Measurements from ENCODE around the gene FBXL17. TPM values are rescaled to one million over a fixed set of nuclear protein-coding genes. Genes with fewer than 3 reads are reported as not detected.

FBXL17 gene
- total RNA-seq, 1 donor from 2014 or later, result 12.7 TPM

DNA sequence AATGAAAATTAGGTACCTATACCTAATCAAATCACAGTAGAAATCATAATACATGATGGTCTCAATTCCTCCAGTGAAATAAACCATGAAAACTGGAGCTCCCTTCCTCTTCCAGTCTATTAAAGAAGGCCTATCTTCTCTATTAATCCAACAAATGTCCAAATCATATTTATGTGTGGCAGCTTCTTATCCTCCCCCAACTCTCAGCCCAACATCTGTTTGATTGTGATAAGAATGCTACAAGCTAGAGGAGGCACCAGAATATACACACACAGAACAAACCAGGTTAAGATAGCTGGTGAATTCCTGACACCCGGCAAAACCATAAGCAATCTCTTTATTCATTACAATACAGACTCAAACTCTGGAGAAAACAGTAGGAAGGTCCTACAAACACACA is 110.8 kb downstream of the FBXL17 start:
- no peaks in the 10 kb centered on the region for H3K36me3 Mint-ChIP-seq (ENCODE audit: low read depth, unreplicated experiment)

GRCh38 chr5:108266242-108266641 is 115.7 kb downstream of the FBXL17 start:
- H3K27ac ChIP-seq (ENCODE audit: low read depth, low read length), result no peak overlapping the region
- no peaks in the 10 kb centered on the region for H3K9me3 Mint-ChIP-seq (ENCODE audit: unreplicated experiment)
- H3K4me3 Mint-ChIP-seq (ENCODE audit: unreplicated experiment), result no peak overlapping the region
- DNase-seq (ENCODE audit: low read depth), result peak; percentile 6
- no peaks in the 10 kb centered on the region for H3K79me2 ChIP-seq (ENCODE audit: insufficient read depth, low read length)
- no peaks in the 10 kb centered on the region for H4K20me1 ChIP-seq (ENCODE audit: insufficient read depth, low read length)
- H3K9ac ChIP-seq (ENCODE audit: low read length), result no peak overlapping the region
- H3K36me3 Mint-ChIP-seq (ENCODE audit: low read depth, unreplicated experiment), result no peaks in the 10 kb centered on the region
- H3K36me3 ChIP-seq (ENCODE audit: insufficient read depth, low read length), result no peaks in the 10 kb centered on the region
- no peak for TF ChIP-seq EZH2 (IDR thresholded peaks at IDR 0.05; ENCODE audit: insufficient read depth, low read length)
- TF ChIP-seq, protein P1, sequence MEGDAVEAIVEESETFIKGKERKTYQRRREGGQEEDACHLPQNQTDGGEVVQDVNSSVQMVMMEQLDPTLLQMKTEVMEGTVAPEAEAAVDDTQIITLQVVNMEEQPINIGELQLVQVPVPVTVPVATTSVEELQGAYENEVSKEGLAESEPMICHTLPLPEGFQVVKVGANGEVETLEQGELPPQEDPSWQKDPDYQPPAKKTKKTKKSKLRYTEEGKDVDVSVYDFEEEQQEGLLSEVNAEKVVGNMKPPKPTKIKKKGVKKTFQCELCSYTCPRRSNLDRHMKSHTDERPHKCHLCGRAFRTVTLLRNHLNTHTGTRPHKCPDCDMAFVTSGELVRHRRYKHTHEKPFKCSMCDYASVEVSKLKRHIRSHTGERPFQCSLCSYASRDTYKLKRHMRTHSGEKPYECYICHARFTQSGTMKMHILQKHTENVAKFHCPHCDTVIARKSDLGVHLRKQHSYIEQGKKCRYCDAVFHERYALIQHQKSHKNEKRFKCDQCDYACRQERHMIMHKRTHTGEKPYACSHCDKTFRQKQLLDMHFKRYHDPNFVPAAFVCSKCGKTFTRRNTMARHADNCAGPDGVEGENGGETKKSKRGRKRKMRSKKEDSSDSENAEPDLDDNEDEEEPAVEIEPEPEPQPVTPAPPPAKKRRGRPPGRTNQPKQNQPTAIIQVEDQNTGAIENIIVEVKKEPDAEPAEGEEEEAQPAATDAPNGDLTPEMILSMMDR (IDR thresholded peaks at IDR 0.05; ENCODE audit: insufficient read depth, low read depth, low read length), result no peak
- no peak overlapping the region for H3K27ac Mint-ChIP-seq (ENCODE audit: unreplicated experiment)
- H2AFZ ChIP-seq (ENCODE audit: low read depth, low read length), result no peak overlapping the region
- H3K27me3 Mint-ChIP-seq (ENCODE audit: low read depth, unreplicated experiment), result no peaks in the 10 kb centered on the region
- no peak overlapping the region for H3K4me2 ChIP-seq (ENCODE audit: low read length)
- H3K4me1 Mint-ChIP-seq (ENCODE audit: low read depth, unreplicated experiment), result no peaks in the 10 kb centered on the region
- H3K9me3 ChIP-seq (ENCODE audit: insufficient read depth, low read depth, low read length), result no peaks in the 10 kb centered on the region
- FAIRE-seq, result no peak
- no peaks in the 10 kb centered on the region for H3K27me3 ChIP-seq (ENCODE audit: insufficient read depth, low read length)
- no peaks in the 10 kb centered on the region for H3K4me1 ChIP-seq (ENCODE audit: insufficient read depth, low read length)
- H3K4me3 ChIP-seq (ENCODE audit: insufficient read depth, low read depth, low read length), result no peak overlapping the region

More for the DNA sequence above, 110.8 kb downstream of the FBXL17 start:
- Mint-ChIP-seq H3K27ac (ENCODE audit: unreplicated experiment) (no peak overlapping the region), H3K9me3 (ENCODE audit: unreplicated experiment) (no peaks in the 10 kb centered on the region), H3K4me1 (ENCODE audit: low read depth, unreplicated experiment) (no peaks in the 10 kb centered on the region), H3K4me3 (ENCODE audit: unreplicated experiment) (no peak overlapping the region), H3K27me3 (ENCODE audit: low read depth, unreplicated experiment) (no peaks in the 10 kb centered on the region)
- Histone ChIP-seq H3K9me3 (ENCODE audit: insufficient read depth, low read depth, low read length) (no peaks in the 10 kb centered on the region), H3K4me1 (ENCODE audit: insufficient read depth, low read length) (no peaks in the 10 kb centered on the region), H3K4me2 (ENCODE audit: low read length) (no peak overlapping the region), H3K36me3 (ENCODE audit: insufficient read depth, low read length) (no peaks in the 10 kb centered on the region), H3K79me2 (ENCODE audit: insufficient read depth, low read length) (no peaks in the 10 kb centered on the region), H3K27ac (ENCODE audit: low read depth, low read length) (no peak overlapping the region), H2AFZ (ENCODE audit: low read depth, low read length) (no peak overlapping the region), H4K20me1 (ENCODE audit: insufficient read depth, low read length) (no peaks in the 10 kb centered on the region), H3K4me3 (ENCODE audit: insufficient read depth, low read depth, low read length) (no peak overlapping the region), H3K27me3 (ENCODE audit: insufficient read depth, low read length) (no peaks in the 10 kb centered on the region), H3K9ac (ENCODE audit: low read length) (no peak overlapping the region)
- TF ChIP-seq EZH2 (IDR thresholded peaks at IDR 0.05; ENCODE audit: insufficient read depth, low read length), result no peak
- TF ChIP-seq, protein P1 (IDR thresholded peaks at IDR 0.05; ENCODE audit: insufficient read depth, low read depth, low read length), result no peak
- FAIRE-seq (no peak), DNase-seq (ENCODE audit: low read depth) (no peak)

DNA sequence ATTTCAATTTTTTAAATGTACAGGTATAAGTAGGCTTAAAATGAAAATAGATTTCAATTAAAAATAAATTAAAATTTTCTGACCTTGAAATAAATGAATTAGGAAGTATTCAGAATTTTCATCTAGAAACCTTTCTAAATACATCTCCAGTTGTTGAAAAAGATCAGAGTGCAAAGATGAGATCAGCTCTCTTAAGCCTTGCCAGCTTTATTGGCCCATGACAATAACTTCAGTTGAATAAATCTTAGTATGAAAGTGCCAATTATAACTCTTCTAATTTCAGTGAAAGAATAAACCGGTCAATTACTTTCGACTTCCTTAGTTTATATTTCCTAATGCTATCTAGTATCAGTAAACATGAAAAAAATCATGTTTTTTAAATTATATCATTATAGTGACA is 117.4 kb downstream of the FBXL17 start:
- Histone ChIP-seq H3K27me3 (ENCODE audit: insufficient read depth, low read length) (no peaks in the 10 kb centered on the region), H2AFZ (ENCODE audit: low read depth, low read length) (no peak overlapping the region), H3K9me3 (ENCODE audit: insufficient read depth, low read depth, low read length) (no peaks in the 10 kb centered on the region), H4K20me1 (ENCODE audit: insufficient read depth, low read length) (no peaks in the 10 kb centered on the region), H3K4me2 (ENCODE audit: low read length) (no peak overlapping the region), H3K79me2 (ENCODE audit: insufficient read depth, low read length) (no peaks in the 10 kb centered on the region), H3K4me1 (ENCODE audit: insufficient read depth, low read length) (peaks cover 2% of the 10 kb centered on the region), H3K36me3 (ENCODE audit: insufficient read depth, low read length) (no peaks in the 10 kb centered on the region), H3K27ac (ENCODE audit: low read depth, low read length) (no peak overlapping the region), H3K4me3 (ENCODE audit: insufficient read depth, low read depth, low read length) (no peak overlapping the region), H3K9ac (ENCODE audit: low read length) (no peak overlapping the region)
- TF ChIP-seq EZH2 (IDR thresholded peaks at IDR 0.05; ENCODE audit: insufficient read depth, low read length), result no peak
- TF ChIP-seq, protein P1 (IDR thresholded peaks at IDR 0.05; ENCODE audit: insufficient read depth, low read depth, low read length), result no peak
- no peaks in the 10 kb centered on the region for H3K27me3 Mint-ChIP-seq (ENCODE audit: low read depth, unreplicated experiment)
- no peak for FAIRE-seq
- no peaks in the 10 kb centered on the region for H3K36me3 Mint-ChIP-seq (ENCODE audit: low read depth, unreplicated experiment)
- H3K27ac Mint-ChIP-seq (ENCODE audit: unreplicated experiment), result no peak overlapping the region
- no peaks in the 10 kb centered on the region for H3K9me3 Mint-ChIP-seq (ENCODE audit: unreplicated experiment)
- no peak overlapping the region for H3K4me3 Mint-ChIP-seq (ENCODE audit: unreplicated experiment)
- peaks cover 11% of the 10 kb centered on the region for H3K4me1 Mint-ChIP-seq (ENCODE audit: low read depth, unreplicated experiment)
- no peak for DNase-seq (ENCODE audit: low read depth)
